Placental epithelial cell (primary cell): ENCODE measurements around the gene SYT14. TPM values are rescaled to one million over a fixed set of nuclear protein-coding genes. Genes with fewer than 3 reads are reported as not detected.

Experiments
- total RNA-seq: library from RNA; depleted of rRNA; stranded (reverse); fragments of >200 nt; gene quantifications from 2 replicates; pipeline ENCODE4 v1.2.3, GENCODE V29; 2012

SYT14 gene
- 0.98 and 2.7 TPM in 2 replicates for total RNA-seq

GRCh38 chr1:209937996-209938959 lies at the start of gene SYT14:
Gene SYT14, plus strand, starts transcription at chr1:209938217. Its CDS starts 48 bp downstream, at chr1:209938265.

Other genes with a start within 250 kb of the SYT14 start
- gene HSD11B1, start 233.4 kb upstream of the SYT14 start, total RNA-seq = 0.22 TPM in 1 of 2 replicates, not detected in the other
- 0.22 and 0.39 TPM in 2 replicates for gene TRAF3IP3, start 182.2 kb upstream of the SYT14 start, total RNA-seq
- gene C1orf74, start 153.7 kb upstream of the SYT14 start, total RNA-seq = 4.7 and 5.3 TPM in 2 replicates
- gene IRF6, start 132.1 kb upstream of the SYT14 start, total RNA-seq = 28.7 and 37.1 TPM in 2 replicates
- 6.3 and 7.9 TPM in 2 replicates for gene UTP25, start 110.2 kb upstream of the SYT14 start, total RNA-seq